Mucosa of stomach (tissue), 1 donor: ENCODE data around the gene EEF2.

Source experiments
- H3K27me3 ChIP-seq: one replicate; pipeline ENCODE4 v1.7.0; 2013; ENCODE audit warnings: mild to moderate bottlenecking, low read length; ENCODE audit not compliant: control insufficient read depth, insufficient read depth
- H3K36me3 ChIP-seq: one replicate; pipeline ENCODE4 v1.7.0; 2013; ENCODE audit warnings: low read length; ENCODE audit not compliant: control insufficient read depth, insufficient read depth
- H3K4me1 ChIP-seq: one replicate; pipeline ENCODE4 v1.7.0; 2013; ENCODE audit warnings: mild to moderate bottlenecking, low read length; ENCODE audit not compliant: control insufficient read depth, insufficient read depth
- H3K4me3 ChIP-seq: one replicate; pipeline ENCODE4 v1.7.0; 2013; ENCODE audit warnings: low read length
- H3K9ac ChIP-seq: one replicate; pipeline ENCODE4 v1.7.0; 2013; ENCODE audit warnings: mild to moderate bottlenecking, low read length, moderate library complexity
- H3K9me3 ChIP-seq: one replicate; pipeline ENCODE4 v1.7.0; 2013; ENCODE audit warnings: mild to moderate bottlenecking, low read length, moderate library complexity; ENCODE audit not compliant: control insufficient read depth
- donor health status: Pancreatic carcinoma.

The EEF2 gene

DNA sequence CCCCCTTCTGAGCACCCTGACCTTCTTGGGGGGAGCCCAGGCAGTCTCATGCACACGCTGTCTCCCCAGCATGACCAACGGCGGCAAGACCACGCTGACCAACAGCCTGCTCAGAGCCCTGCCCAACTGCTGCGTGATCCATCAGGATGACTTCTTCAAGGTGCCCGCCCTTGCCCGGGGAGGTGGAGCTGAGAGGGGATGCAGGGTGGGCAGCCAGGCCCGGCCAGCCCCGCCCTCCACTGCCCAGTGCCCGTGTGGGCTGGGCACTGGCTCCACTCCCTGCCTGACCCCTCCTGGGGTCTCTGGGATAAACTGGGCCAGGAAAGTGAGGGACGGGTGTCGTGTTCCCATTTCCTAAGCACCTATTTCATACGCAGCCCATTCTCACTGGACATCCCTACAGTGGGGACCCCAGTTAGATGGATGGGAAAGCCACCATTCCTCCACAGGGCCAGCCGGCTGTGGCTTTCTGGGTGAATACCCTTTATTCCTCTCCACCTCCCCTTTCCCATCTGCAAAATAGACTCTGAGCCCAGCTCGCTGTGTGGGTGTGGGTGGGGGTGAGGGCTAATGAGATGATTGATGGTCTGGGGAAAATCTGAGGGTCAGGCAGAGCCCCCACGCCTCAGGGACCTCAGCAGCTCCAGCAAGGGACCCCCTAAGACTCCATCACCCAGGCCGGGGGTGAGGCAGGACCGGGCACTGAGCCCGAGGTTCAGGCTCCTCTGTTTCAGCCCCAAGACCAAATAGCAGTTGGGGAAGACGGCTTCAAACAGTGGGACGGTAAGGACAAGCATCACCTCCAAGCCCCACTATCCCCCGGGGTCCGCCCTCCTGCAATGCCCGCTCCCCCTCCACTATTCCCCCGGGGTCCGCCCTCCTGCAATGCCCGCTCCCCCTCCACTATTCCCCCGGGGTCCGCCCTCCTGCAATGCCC is 48.5 kb downstream of the EEF2 start:
- H3K4me1 ChIP-seq, result no peaks in the 10 kb centered on the region

GRCh38 chr19:3932931-3933810 is 52.1 kb downstream of the EEF2 start, which contains the start of gene NMRK2:
Gene NMRK2, plus strand, starts transcription at chr19:3933069. Its CDS starts 603 bp downstream, at chr19:3933672.
- no peaks in the 10 kb centered on the region for H3K36me3 ChIP-seq
- no peak within 1 kb of the TSS for H3K9ac ChIP-seq
- H3K4me1 ChIP-seq, result no peaks in the 10 kb centered on the region
- H3K27me3 ChIP-seq, result peaks cover 12% of the 10 kb centered on the region
- no peaks in the 10 kb centered on the region for H3K9me3 ChIP-seq
- no peak within 1 kb of the TSS for H3K4me3 ChIP-seq

More for the DNA sequence above, 48.5 kb downstream of the EEF2 start:
- Histone ChIP-seq H3K9ac (no peak overlapping the region), H3K36me3 (no peaks in the 10 kb centered on the region), H3K9me3 (no peaks in the 10 kb centered on the region), H3K4me3 (no peak overlapping the region), H3K27me3 (peaks cover 12% of the 10 kb centered on the region)

- Histone ChIP-seq H3K4me3 (no peak overlapping the region), H3K27me3 (peaks cover 12% of the 10 kb centered on the region), H3K9me3 (no peaks in the 10 kb centered on the region), H3K4me1 (no peaks in the 10 kb centered on the region), H3K36me3 (no peaks in the 10 kb centered on the region), H3K9ac (no peak overlapping the region)
Measured at GRCh38 chr19:3931041-3931440, 54.2 kb downstream of the EEF2 start.
